Astrocyte of the spinal cord (primary cell): ENCODE data around the gene MS4A14.

Experiments used
- DNase-seq: peaks from one replicate; pipeline ENCODE4 v3.0.0; 2011; ENCODE audit warnings: low read depth, low spot score
- H3K4me3 ChIP-seq: 2 replicates; pipeline ENCODE4 v1.5.1; 2011; ENCODE audit warnings: low read depth, mild to moderate bottlenecking, low read length, moderate library complexity
- CTCF ChIP-seq: IDR thresholded peaks from 2 replicates; pipeline ENCODE4 v1.5.1; 2012; ENCODE audit warnings: low read depth, mild to moderate bottlenecking, low read length, inconsistent platforms
- in situ Hi-C: cut with HindIII; loops from 2 replicates; pipeline ENCODE4 v1.10.0; 2017; ENCODE audit warnings: low sequenced_read_pairs

The MS4A14 gene

GRCh38 chr11:60377401-60378136 is 18.7 kb upstream of the MS4A14 start:
- no peak for TF ChIP-seq CTCF
- no peak for DNase-seq
- in situ Hi-C loops, result no loop called here
- no peak overlapping the region for H3K4me3 ChIP-seq

- in situ Hi-C loops, result no loop called here
- no peak for TF ChIP-seq CTCF
- no peak for DNase-seq
- no peak within 1 kb of the TSS for H3K4me3 ChIP-seq
These were observed 17.9 kb upstream of the MS4A14 start, which contains the start of gene MS4A7 for GRCh38 chr11:60378354-60378753. TSS of gene MS4A7 (plus strand) at chr11:60378532. CDS start at chr11:60383142, 4,610 bp downstream.

GRCh38 chr11:60389279-60389910 is 6.9 kb upstream of the MS4A14 start:
- H3K4me3 ChIP-seq, result no peak overlapping the region
- in situ Hi-C loops, result no loop called here
- DNase-seq, result no peak
- no peak for TF ChIP-seq CTCF

- no peak for DNase-seq
- H3K4me3 ChIP-seq, result no peak overlapping the region
- TF ChIP-seq CTCF, result no peak
- in situ Hi-C loops, result no loop called here
These were observed 5.8 kb upstream of the MS4A14 start for GRCh38 chr11:60390419-60390818.

- TF ChIP-seq CTCF, result no peak
- H3K4me3 ChIP-seq, result no peak overlapping the region
- DNase-seq, result no peak
- in situ Hi-C loops, result no loop called here
These were observed 3.9 kb upstream of the MS4A14 start for GRCh38 chr11:60392361-60392760.

- no peak for TF ChIP-seq CTCF
- in situ Hi-C loops, result no loop called here
- no peak overlapping the region for H3K4me3 ChIP-seq
- no peak for DNase-seq
These were observed 3.2 kb upstream of the MS4A14 start for GRCh38 chr11:60393016-60393415.
